GM12875 (cell line): ENCODE data around the gene FSTL4.

ENCODE experiments used
- H3K4me3 ChIP-seq: one replicate; pipeline ENCODE4 v1.5.1; 2011; ENCODE audit warnings: low read depth, low read length, control low read depth
- CTCF ChIP-seq: IDR thresholded peaks from 2 replicates; pipeline ENCODE4 v1.5.1; 2011; ENCODE audit warnings: low read depth, mild to moderate bottlenecking, control low read depth, inconsistent platforms, low read length, moderate library complexity, borderline replicate concordance; ENCODE audit not compliant: insufficient read depth

The FSTL4 gene

GRCh38 chr5:133274597-133274935 lies 337.8 kb downstream of the FSTL4 start:
- TF ChIP-seq CTCF: no peak
- no peak overlapping the region for H3K4me3 ChIP-seq

- no peak overlapping the region for H3K4me3 ChIP-seq
- TF ChIP-seq CTCF: no peak
Observed at GRCh38 chr5:133273661-133274596, 338.4 kb downstream of the FSTL4 start.

GRCh38 chr5:133272345-133272744 lies 340.0 kb downstream of the FSTL4 start:
- H3K4me3 ChIP-seq: no peak overlapping the region
- no peak for TF ChIP-seq CTCF

- TF ChIP-seq CTCF: no peak
- no peak overlapping the region for H3K4me3 ChIP-seq
Observed at GRCh38 chr5:133271606-133272005, 340.7 kb downstream of the FSTL4 start.

GRCh38 chr5:133269691-133270090 lies 342.6 kb downstream of the FSTL4 start:
- TF ChIP-seq CTCF: no peak
- no peak overlapping the region for H3K4me3 ChIP-seq

GRCh38 chr5:133267601-133268000 lies 344.7 kb downstream of the FSTL4 start:
- no peak for TF ChIP-seq CTCF
- H3K4me3 ChIP-seq: no peak overlapping the region

GRCh38 chr5:133266966-133267365 lies 345.4 kb downstream of the FSTL4 start:
- no peak for TF ChIP-seq CTCF
- H3K4me3 ChIP-seq: no peak overlapping the region
